HEK293T (cell line): Measurements from ENCODE around the gene SLC41A1.

Source experiments
- CTCF ChIA-PET: fragments of 350-600 bp; formaldehyde crosslinking; extraction: SDS; loops from one replicate; lab custom pipeline; 2021; ENCODE audit warnings: antibody characterized with exemption, inconsistent platforms; lab: Yijun Ruan, JAX
- POLR2A ChIA-PET: fragments of 350-600 bp; formaldehyde crosslinking; extraction: SDS; loops from one replicate; lab custom pipeline; 2020; ENCODE audit warnings: antibody characterized with exemption, inconsistent platforms; lab: Yijun Ruan, JAX
- DNase-seq: peaks from one replicate; pipeline ENCODE4 v3.0.0; 2012; ENCODE audit warnings: mixed read lengths; ENCODE audit errors: extremely low spot score
- ARNT ChIP-seq: fragments of 450-650 bp; IDR thresholded peaks from 2 replicates; pipeline ENCODE4 v1.6.1; 2017; ENCODE audit warnings: mild to moderate bottlenecking
- BHLHE40 ChIP-seq: fragments of 450-650 bp; IDR thresholded peaks from 2 replicates; pipeline ENCODE4 v1.6.1; 2016; ENCODE audit warnings: mild to moderate bottlenecking, moderate library complexity, borderline replicate concordance
- CTBP1 ChIP-seq: fragments of 450-650 bp; IDR thresholded peaks from 2 replicates; pipeline ENCODE4 v1.6.1; 2016; ENCODE audit warnings: borderline replicate concordance
- ELF4 ChIP-seq: fragments of 450-650 bp; IDR thresholded peaks from 2 replicates; pipeline ENCODE4 v1.6.1; 2017; ENCODE audit warnings: antibody characterized with exemption
- FOXA1 ChIP-seq: fragments of 450-650 bp; IDR thresholded peaks from 2 replicates; pipeline ENCODE4 v1.6.1; 2016; ENCODE audit warnings: mild to moderate bottlenecking
- FOXK2 ChIP-seq: fragments of 450-650 bp; IDR thresholded peaks from 2 replicates; pipeline ENCODE4 v1.6.1; 2016; ENCODE audit warnings: mild to moderate bottlenecking
- FOXM1 ChIP-seq: fragments of 450-650 bp; IDR thresholded peaks from 2 replicates; pipeline ENCODE4 v1.6.1; 2017; ENCODE audit warnings: mild to moderate bottlenecking, borderline replicate concordance
- HDGF ChIP-seq: fragments of 450-650 bp; IDR thresholded peaks from 2 replicates; pipeline ENCODE4 v1.6.1; 2017; ENCODE audit warnings: antibody characterized with exemption, borderline replicate concordance
- L3MBTL2 ChIP-seq: fragments of 450-650 bp; conservative IDR thresholded peaks from 2 replicates; pipeline ENCODE4 v1.6.1; 2016; ENCODE audit warnings: mild to moderate bottlenecking
- LEF1 ChIP-seq: fragments of 450-650 bp; IDR thresholded peaks from 2 replicates; pipeline ENCODE4 v1.6.1; 2017; ENCODE audit warnings: mild to moderate bottlenecking, borderline replicate concordance
- NFRKB ChIP-seq: fragments of 450-650 bp; IDR thresholded peaks from 2 replicates; pipeline ENCODE4 v1.6.1; 2016; ENCODE audit warnings: mild to moderate bottlenecking, moderate library complexity
- SP1 ChIP-seq: fragments of 450-650 bp; IDR thresholded peaks from 2 replicates; pipeline ENCODE4 v1.6.1; 2017
- SUZ12 ChIP-seq: fragments of 450-650 bp; IDR thresholded peaks from 2 replicates; pipeline ENCODE4 v1.6.1; 2016; ENCODE audit warnings: mild to moderate bottlenecking
- TARDBP ChIP-seq: fragments of 450-650 bp; IDR thresholded peaks from 2 replicates; pipeline ENCODE4 v1.6.1; 2016
- ZNF384 ChIP-seq: fragments of 450-650 bp; IDR thresholded peaks from 2 replicates; pipeline ENCODE4 v1.6.1; 2016
- TF ChIP-seq, protein P1 (sequence below): fragments of 450-650 bp; IDR thresholded peaks from 2 replicates; pipeline ENCODE4 v1.6.1; 2016

The SLC41A1 gene

DNA sequence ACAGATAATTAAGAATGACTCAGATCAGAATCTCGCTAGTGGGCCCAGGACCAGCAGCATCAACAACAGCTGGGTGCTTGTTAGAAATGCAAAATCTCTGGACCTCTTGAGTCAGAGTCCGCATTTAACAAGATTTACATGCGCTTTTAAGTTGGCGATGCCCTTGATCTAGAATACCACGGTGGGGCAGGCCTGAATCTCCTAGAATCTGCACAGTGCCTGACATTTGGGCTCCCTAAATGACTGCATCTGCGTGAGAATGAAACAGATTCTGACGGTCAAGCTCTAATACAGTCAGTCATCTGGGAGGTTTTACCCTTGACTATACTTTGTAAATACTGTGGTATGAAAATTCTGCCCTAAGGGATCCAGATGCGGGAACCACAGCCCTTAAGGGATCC, 20.5 kb downstream of the SLC41A1 start:
- ChIA-PET CTCF (interaction anchor here (0.7 to 4.7 kb wide), 16 partner anchors 8 to 314 kb away, joined by 3 to 51 read pairs (median 6); partner anchors contain the start of gene RAB29), POLR2A (interaction anchor here (1.2 kb wide), 1 partner anchor 185 kb away, joined by 5 read pairs; no protein-coding TSS in a partner anchor)
- DNase-seq: no peak
- no peak for TF ChIP-seq HDGF
- no peak for TF ChIP-seq SUZ12
- TF ChIP-seq FOXK2: no peak
- TF ChIP-seq NFRKB: no peak
- TF ChIP-seq ARNT: no peak

DNA sequence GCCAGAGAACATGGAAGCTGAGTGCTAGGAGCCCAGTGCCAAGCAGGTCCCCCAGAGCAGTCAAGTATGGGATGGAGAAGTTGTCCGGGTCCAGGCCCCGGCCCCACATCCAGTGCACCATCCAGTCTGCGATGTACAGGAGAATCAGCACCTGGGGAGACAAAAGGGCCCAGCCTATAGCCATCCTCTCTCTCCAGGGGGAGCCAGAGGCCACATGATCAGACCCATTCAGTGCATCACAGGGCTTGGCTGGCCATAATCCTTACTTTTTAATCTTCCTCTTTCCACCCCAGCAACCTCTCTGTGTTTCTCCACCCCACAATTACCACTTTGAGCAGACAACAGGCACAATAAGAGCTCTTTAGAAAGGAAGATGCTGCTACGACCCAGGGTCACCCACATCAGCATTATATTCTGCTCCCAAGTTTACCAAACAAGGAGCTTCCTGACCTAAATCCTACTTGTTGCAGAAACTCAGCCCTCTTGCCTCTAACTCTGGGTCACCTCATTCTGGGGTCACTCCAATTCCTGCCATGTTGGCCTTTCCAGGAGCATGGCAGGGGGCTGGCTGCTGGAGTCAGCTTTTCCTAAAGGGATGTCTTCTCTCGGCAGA, 21.3 kb downstream of the SLC41A1 start:
- CTCF ChIA-PET: interaction anchor here (0.5 to 4.7 kb wide), 20 partner anchors 8 to 666 kb away, joined by 3 to 51 read pairs (median 4); partner anchors contain the start of gene RAB29
- POLR2A ChIA-PET: interaction anchor here (1.2 kb wide), 1 partner anchor 186 kb away, joined by 5 read pairs; no protein-coding TSS in a partner anchor
- TF ChIP-seq SP1 (no peak), CTBP1 (no peak), ZNF384 (no peak), SUZ12 (no peak), ARNT (no peak), LEF1 (no peak), FOXM1 (no peak), HDGF (no peak), BHLHE40 (no peak)
- DNase-seq: peak; percentile 76

DNA sequence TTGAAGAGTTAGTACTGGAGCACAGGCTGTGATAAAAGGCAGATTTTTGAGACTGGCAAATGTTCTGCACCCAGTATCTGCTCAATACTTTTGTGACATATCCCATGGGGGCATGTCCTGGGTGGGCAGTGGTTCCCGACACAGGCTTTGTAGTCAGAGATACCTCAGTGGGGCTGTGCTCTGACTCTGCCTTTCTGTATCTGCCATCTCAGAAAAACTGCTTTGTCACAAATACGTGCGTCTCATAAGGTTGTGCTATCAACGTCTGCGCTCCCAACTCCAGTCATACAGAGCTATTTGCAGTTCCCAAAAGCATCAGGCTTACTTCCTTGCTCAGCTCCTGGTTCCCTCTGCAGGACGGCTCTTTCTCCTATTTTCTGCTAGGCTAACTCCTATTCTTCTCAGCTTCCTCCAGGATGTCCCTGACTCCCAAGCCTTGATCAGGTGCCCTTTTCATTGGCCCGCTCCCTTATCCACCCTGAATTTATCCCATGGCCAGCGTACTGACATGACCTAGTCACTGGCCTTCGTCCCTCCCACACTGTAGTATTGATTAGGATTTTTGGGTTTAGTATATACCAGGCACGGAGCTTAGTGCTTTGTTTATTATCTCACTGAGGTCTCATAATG, 25.6 kb downstream of the SLC41A1 start:
- no peak for DNase-seq
- TF ChIP-seq FOXK2 (no peak), FOXA1 (no peak), TARDBP (no peak)
- ChIA-PET POLR2A (no interaction called here), CTCF (interaction anchor here (0.6 to 1.2 kb wide), 3 partner anchors 23 to 190 kb away, joined by 3 to 4 read pairs (median 4); no protein-coding TSS in a partner anchor)

DNA sequence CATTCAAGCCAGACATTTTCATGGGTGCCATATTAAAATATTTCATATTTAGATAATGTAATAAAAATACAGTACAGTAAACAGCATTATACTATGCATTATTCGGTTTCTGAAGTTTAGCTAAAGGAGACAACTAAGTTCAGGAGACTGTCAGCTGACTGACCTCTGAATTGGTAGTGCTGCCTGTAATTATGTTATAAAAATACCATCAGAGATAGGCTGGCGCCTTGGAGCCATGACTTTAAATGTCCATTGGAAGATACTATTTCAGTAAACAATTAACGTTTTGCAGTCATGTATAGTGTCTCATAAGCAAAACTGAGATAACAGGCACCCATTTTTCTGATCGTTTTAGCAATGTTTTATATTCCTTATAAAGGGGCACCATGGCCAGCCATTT, 26.4 kb downstream of the SLC41A1 start:
- TF ChIP-seq ARNT (no peak), ZNF384 (no peak), NFRKB (no peak), FOXA1 (no peak), SP1 (no peak), HDGF (no peak), BHLHE40 (no peak), SUZ12 (no peak), ELF4 (no peak), TARDBP (no peak), CTBP1 (no peak)
- TF ChIP-seq, protein P1, sequence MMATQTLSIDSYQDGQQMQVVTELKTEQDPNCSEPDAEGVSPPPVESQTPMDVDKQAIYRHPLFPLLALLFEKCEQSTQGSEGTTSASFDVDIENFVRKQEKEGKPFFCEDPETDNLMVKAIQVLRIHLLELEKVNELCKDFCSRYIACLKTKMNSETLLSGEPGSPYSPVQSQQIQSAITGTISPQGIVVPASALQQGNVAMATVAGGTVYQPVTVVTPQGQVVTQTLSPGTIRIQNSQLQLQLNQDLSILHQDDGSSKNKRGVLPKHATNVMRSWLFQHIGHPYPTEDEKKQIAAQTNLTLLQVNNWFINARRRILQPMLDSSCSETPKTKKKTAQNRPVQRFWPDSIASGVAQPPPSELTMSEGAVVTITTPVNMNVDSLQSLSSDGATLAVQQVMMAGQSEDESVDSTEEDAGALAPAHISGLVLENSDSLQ: no peak
- ChIA-PET POLR2A (interaction anchor here (0.6 to 0.7 kb wide), 2 partner anchors 62 to 195 kb away, joined by 3 to 4 read pairs; no protein-coding TSS in a partner anchor), CTCF (interaction anchor here (0.6 to 1.0 kb wide), 2 partner anchors 106 to 191 kb away, joined by 3 to 4 read pairs; partner anchors contain the start of gene SLC45A3)
- no peak for DNase-seq

DNA sequence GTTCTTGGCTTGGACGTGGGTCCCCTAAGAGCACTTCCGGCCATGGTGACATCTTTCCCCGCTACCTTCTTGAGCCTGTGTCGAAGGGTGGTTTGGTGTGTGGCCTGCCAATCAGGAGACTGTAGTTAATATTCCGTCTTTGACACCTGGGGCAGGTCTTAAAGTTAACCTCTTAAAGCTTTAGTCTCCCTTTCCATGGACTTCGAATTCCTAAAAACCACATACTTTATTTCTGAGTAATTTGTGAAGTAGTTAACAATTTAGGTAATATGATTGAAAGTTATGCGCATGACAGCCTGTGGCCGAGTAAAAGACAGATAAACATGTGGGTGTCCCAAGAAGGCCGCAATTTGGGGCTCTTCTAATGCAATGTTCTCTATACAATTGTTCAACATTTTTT, 27.6 kb downstream of the SLC41A1 start:
- CTCF ChIA-PET: interaction anchor here (0.6 kb wide), 1 partner anchor 192 kb away, joined by 3 read pairs; no protein-coding TSS in a partner anchor
- no peak for DNase-seq
- POLR2A ChIA-PET: no interaction called here
- TF ChIP-seq FOXK2 (no peak), TARDBP (no peak), CTBP1 (no peak), BHLHE40 (no peak), FOXA1 (no peak), L3MBTL2 (no peak), NFRKB (no peak), ARNT (no peak), HDGF (no peak), ELF4 (no peak), SP1 (no peak), ZNF384 (no peak), LEF1 (no peak), SUZ12 (no peak), FOXM1 (no peak)
- TF ChIP-seq, protein P1: no peak

DNA sequence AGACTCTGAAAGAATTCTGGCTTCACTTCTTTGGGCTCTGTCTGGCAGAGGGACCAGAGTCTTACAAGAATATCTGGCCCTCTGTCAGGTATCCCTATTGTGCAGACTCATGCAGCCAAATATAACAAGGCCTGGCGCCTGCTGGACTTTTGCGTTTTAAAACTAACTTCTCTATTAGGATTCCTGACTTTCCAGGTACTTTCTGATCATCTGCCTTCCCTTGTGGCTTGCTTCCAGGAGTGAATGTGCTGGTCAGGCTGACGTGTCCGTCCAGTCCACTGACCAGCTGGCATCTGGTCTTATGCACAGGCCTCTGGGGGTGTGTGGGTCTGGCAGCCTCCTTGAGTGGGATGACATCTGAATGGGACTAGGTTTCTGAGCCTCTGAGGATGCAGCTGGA, 29.1 kb downstream of the SLC41A1 start:
- no peak for DNase-seq
- ChIA-PET CTCF (no interaction called here), POLR2A (no interaction called here)
- TF ChIP-seq TARDBP (no peak), ARNT (no peak), FOXA1 (no peak), SP1 (no peak)
- TF ChIP-seq, protein P1: no peak

DNA sequence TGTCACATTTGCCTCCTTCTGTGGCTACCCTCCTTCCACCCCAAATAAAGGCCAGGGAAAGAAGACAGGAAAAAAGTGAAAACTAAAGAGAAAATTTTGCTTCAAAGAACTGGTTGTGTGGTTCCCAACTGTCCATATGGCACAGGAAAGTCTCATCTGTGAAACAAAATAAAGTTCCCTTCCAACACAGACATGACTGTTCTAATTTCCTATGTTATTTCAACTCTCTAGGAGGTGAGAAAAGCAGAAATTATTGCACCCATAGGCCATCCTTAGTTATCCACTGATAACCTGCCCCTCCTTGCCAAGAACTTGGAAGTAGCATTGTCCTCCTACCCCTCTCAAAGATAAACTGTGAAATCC, 29.6 kb downstream of the SLC41A1 start:
- TF ChIP-seq CTBP1: no peak
- DNase-seq: no peak
- ChIA-PET POLR2A (no interaction called here), CTCF (interaction anchor here (2.2 kb wide), 1 partner anchor 8 kb away, joined by 8 read pairs; no protein-coding TSS in a partner anchor)
